Neuronal stem cell (in vitro differentiated cells): ENCODE measurements around the gene NOMO2.
"Not testable (repeated sequence)": the region's sequence is repeated elsewhere in the genome, so short reads cannot be mapped to it uniquely, and the experiment has no call there.

ENCODE experiments used
- DNase-seq: peaks from one replicate; pipeline ENCODE4 v3.0.0-alpha.2; 2013; ENCODE audit warnings: low spot score
- H2AFZ ChIP-seq: one replicate; pipeline ENCODE4 v1.6.1; 2013; ENCODE audit warnings: mild to moderate bottlenecking, low read length, inconsistent platforms
- H2AK5ac ChIP-seq: 2 replicates; pipeline ENCODE4 v1.6.1; 2013; ENCODE audit warnings: low read depth, mild to moderate bottlenecking, inconsistent platforms, low read length, moderate library complexity, mixed read lengths
- H2BK120ac ChIP-seq: 2 replicates; pipeline ENCODE4 v1.6.1; 2013; ENCODE audit warnings: low read depth, mild to moderate bottlenecking, inconsistent platforms, low read length, moderate library complexity, mixed read lengths
- H2BK12ac ChIP-seq: one replicate; pipeline ENCODE4 v1.6.1; 2013; ENCODE audit warnings: low read length, inconsistent platforms
- H2BK15ac ChIP-seq: 2 replicates; pipeline ENCODE4 v1.6.1; 2013; ENCODE audit warnings: mild to moderate bottlenecking, low read length, inconsistent platforms, mixed read lengths
- H2BK5ac ChIP-seq: one replicate; pipeline ENCODE4 v1.6.1; 2013; ENCODE audit warnings: inconsistent platforms, mild to moderate bottlenecking, low read length, moderate library complexity
- H3K14ac ChIP-seq: one replicate; pipeline ENCODE4 v1.6.1; 2013; ENCODE audit warnings: low read length, inconsistent platforms
- H3K18ac ChIP-seq: 2 replicates; pipeline ENCODE4 v1.6.1; 2013; ENCODE audit warnings: low read length, inconsistent platforms
- H3K23ac ChIP-seq: 2 replicates; pipeline ENCODE4 v1.6.1; 2013; ENCODE audit warnings: low read depth, mild to moderate bottlenecking, mixed read lengths, low read length, inconsistent platforms; ENCODE audit not compliant: poor library complexity
- H3K27ac ChIP-seq: replicated peaks from 3 replicates; pipeline ENCODE4 v1.5.1; 2013; ENCODE audit warnings: low read length, inconsistent platforms
- H3K27me3 ChIP-seq, 3 experiments: 2 replicates each; pipeline ENCODE4 v1.6.1; 2013; ENCODE audit warnings: low read length in 3 of 3, mild to moderate bottlenecking in 2 of 3, inconsistent platforms in 1 of 3, low read depth in 1 of 3, mixed read lengths in 1 of 3, moderate library complexity in 1 of 3; ENCODE audit not compliant: control insufficient read depth in 3 of 3, insufficient read depth in 3 of 3
- H3K36me3 ChIP-seq, 2 donors: replicated peaks in 1 of 2; 2 replicates each; pipeline ENCODE4 v1.6.1; 2013; ENCODE audit warnings: low read length in 2 of 2; ENCODE audit not compliant: control insufficient read depth in 2 of 2, insufficient read depth in 2 of 2
- H3K4ac ChIP-seq: 2 replicates; pipeline ENCODE4 v1.6.1; 2013; ENCODE audit warnings: inconsistent platforms, mild to moderate bottlenecking, low read length, moderate library complexity
- H3K4me1 ChIP-seq, 2 donors: 1 replicate in 1 of 2; 2 replicates in 1 of 2; pipeline ENCODE4 v1.6.1; 2013; ENCODE audit warnings: low read length in 2 of 2, low read depth in 1 of 2; ENCODE audit not compliant: control insufficient read depth in 2 of 2, insufficient read depth in 1 of 2
- H3K4me2 ChIP-seq: one replicate; pipeline ENCODE4 v1.6.1; 2013; ENCODE audit warnings: mild to moderate bottlenecking, low read length, inconsistent platforms; ENCODE audit not compliant: insufficient read depth, poor library complexity, severe bottlenecking
- H3K4me3 ChIP-seq, 2 donors: 2 replicates each; pipeline ENCODE4 v1.5.1; 2013; ENCODE audit warnings: low read length in 2 of 2, mild to moderate bottlenecking in 2 of 2, inconsistent platforms in 1 of 2, moderate library complexity in 1 of 2
- H3K79me1 ChIP-seq: one replicate; pipeline ENCODE4 v1.6.1; 2013; ENCODE audit warnings: low read depth, mild to moderate bottlenecking, inconsistent platforms, low read length, moderate library complexity
- H3K9ac ChIP-seq: one replicate; pipeline ENCODE4 v1.6.1; 2013; ENCODE audit warnings: mild to moderate bottlenecking, low read depth, low read length, inconsistent platforms; ENCODE audit not compliant: poor library complexity
- H3K9me3 ChIP-seq, 2 donors: replicated peaks in 1 of 2; 2 replicates each; pipeline versions ENCODE3 to v1.6.1; 2013; ENCODE audit warnings: low read length in 2 of 2, mild to moderate bottlenecking in 2 of 2, inconsistent platforms in 1 of 2, low read depth in 1 of 2, mixed read lengths in 1 of 2, moderate library complexity in 1 of 2; ENCODE audit not compliant: control insufficient read depth in 2 of 2, insufficient read depth in 1 of 2
- H4K8ac ChIP-seq: one replicate; pipeline ENCODE4 v1.6.1; 2013; ENCODE audit warnings: low read depth, mild to moderate bottlenecking, inconsistent platforms, low read length, moderate library complexity
- H4K91ac ChIP-seq: one replicate; pipeline ENCODE4 v1.6.1; 2013; ENCODE audit warnings: low read length, low read depth, mild to moderate bottlenecking, inconsistent platforms; ENCODE audit not compliant: poor library complexity
- WGBS, 2 donors: extraction: QIAGEN DNeasy Blood & Tissue Kit; methylation state at CpG; one replicate each; pipeline ENCODE4 v1.1.7; 2013; ENCODE audit warnings: missing lambda C conversion rate in 2 of 2, mixed read lengths in 1 of 2; ENCODE audit not compliant: insufficient read length in 2 of 2, insufficient replicate concordance in 1 of 2; ENCODE audit errors: extremely low coverage in 2 of 2; 5-methylcytosine and 5-hydroxymethylcytosine counted together

Gene NOMO2

GRCh38 chr16:18530329-18530728 lies 31.6 kb downstream of the NOMO2 start:
- not testable (repeated sequence) for H3K23ac ChIP-seq, H3K27me3 ChIP-seq, H3K4me3 ChIP-seq, H2BK15ac ChIP-seq, H3K36me3 ChIP-seq, H2BK5ac ChIP-seq, H2BK120ac ChIP-seq, H4K8ac ChIP-seq, H2BK12ac ChIP-seq, H4K91ac ChIP-seq, H2AK5ac ChIP-seq, H3K4ac ChIP-seq, H2AFZ ChIP-seq, H3K27ac ChIP-seq, H3K4me2 ChIP-seq, H3K79me1 ChIP-seq, H3K18ac ChIP-seq, DNase-seq, H3K14ac ChIP-seq, H3K4me1 ChIP-seq, H3K9me3 ChIP-seq, H3K9ac ChIP-seq
- WGBS, 2 donors: no CpG with 5 or more reads among the region's 3 CpGs

DNA sequence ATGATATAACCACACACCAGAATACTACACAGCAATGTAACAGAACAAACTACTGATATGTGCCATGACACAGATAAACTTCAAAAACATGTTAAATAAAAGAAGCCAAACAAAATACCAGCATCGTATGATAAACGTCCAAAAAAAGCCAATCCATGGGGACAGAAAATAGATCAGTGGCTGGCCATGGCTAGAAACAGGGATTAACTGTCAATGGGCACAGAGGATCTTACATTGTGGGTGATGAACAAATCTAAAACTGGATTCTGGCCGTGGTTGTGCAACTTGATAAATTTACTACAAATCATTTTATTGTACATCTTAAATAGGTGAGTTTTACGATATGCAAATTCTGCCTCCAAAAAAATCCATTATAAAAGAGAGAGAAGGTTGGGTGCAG lies 35.4 kb downstream of the NOMO2 start:
- not testable (repeated sequence) for H2BK5ac ChIP-seq, H2BK12ac ChIP-seq, H2BK120ac ChIP-seq, H3K4me1 ChIP-seq, DNase-seq, H3K4ac ChIP-seq, H3K4me3 ChIP-seq, H3K36me3 ChIP-seq, H3K27ac ChIP-seq, H3K18ac ChIP-seq, H3K27me3 ChIP-seq, H3K9me3 ChIP-seq, H2AFZ ChIP-seq, H3K23ac ChIP-seq, H4K91ac ChIP-seq, H4K8ac ChIP-seq, H3K14ac ChIP-seq, H3K9ac ChIP-seq, H2AK5ac ChIP-seq, H3K79me1 ChIP-seq, H3K4me2 ChIP-seq, H2BK15ac ChIP-seq
- no CpG with 5 or more reads among the region's 4 CpGs for WGBS, 2 donors

- H2AK5ac ChIP-seq, H3K9ac ChIP-seq, H3K4me3 ChIP-seq, H3K4me2 ChIP-seq, H2BK5ac ChIP-seq, H2BK120ac ChIP-seq, DNase-seq, H2BK12ac ChIP-seq, H3K79me1 ChIP-seq, H4K91ac ChIP-seq, H2AFZ ChIP-seq, H3K4ac ChIP-seq, H3K14ac ChIP-seq, H3K27ac ChIP-seq, H3K18ac ChIP-seq, H3K27me3 ChIP-seq, H4K8ac ChIP-seq, H3K9me3 ChIP-seq, H3K4me1 ChIP-seq, H2BK15ac ChIP-seq, H3K23ac ChIP-seq, H3K36me3 ChIP-seq: not testable (repeated sequence)
- no CpG with 5 or more reads among the region's 8 CpGs for WGBS, 2 donors
These were observed 35.9 kb downstream of the NOMO2 start for GRCh38 chr16:18525882-18526482.

DNA sequence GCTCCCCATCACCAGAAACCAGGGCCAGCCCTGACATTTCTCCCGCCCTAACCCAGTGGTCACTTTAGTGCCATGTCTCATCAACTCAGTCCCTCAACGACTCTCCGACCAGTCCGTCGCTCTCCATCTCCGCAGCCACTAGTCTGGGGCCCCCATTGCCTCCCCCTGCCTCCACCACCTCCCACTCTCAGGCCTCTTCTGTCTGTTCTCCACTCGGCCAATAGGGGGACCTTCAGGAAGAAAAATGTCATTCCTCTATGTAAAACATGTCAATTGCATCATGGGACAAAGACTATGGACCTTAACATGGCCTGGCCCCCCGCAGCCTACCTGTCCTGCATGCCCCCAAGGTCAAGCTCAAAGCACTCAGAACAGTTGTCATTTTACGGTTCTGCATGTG lies 39.3 kb downstream of the NOMO2 start:
- not testable (repeated sequence) for H2BK5ac ChIP-seq, H3K4me2 ChIP-seq, H3K9me3 ChIP-seq, H3K4me1 ChIP-seq, H3K27ac ChIP-seq, H2AFZ ChIP-seq, H2BK12ac ChIP-seq, H3K4me3 ChIP-seq, H3K23ac ChIP-seq, H3K9ac ChIP-seq, H4K8ac ChIP-seq, H4K91ac ChIP-seq, H2BK120ac ChIP-seq, H3K14ac ChIP-seq, H2AK5ac ChIP-seq, H2BK15ac ChIP-seq, DNase-seq, H3K79me1 ChIP-seq, H3K36me3 ChIP-seq, H3K18ac ChIP-seq, H3K27me3 ChIP-seq, H3K4ac ChIP-seq
- WGBS, 2 donors: no CpG with 5 or more reads among the region's 9 CpGs
